ENCODE measurements around the gene AKR7A2.

AKR7A2 gene

GRCh38 chr1:19311931-19312781 lies at the start of gene AKR7A2, which contains the start of gene SLC66A1:
Gene AKR7A2 (minus strand): TSS chr1:19312144. CDS start chr1:19312124, 20 bp downstream.
Gene SLC66A1 (plus strand): TSS chr1:19312326. CDS start chr1:19317678, 5,352 bp downstream.
- DNase-seq (ENCODE audit: low spot score): peak; percentile 93

- no peak for DNase-seq (ENCODE audit: low spot score)
Observed at GRCh38 chr1:19360843-19361610, 49.1 kb upstream of the AKR7A2 start.

- no peak for DNase-seq (ENCODE audit: low spot score)
Observed at GRCh38 chr1:19360432-19360831, 48.5 kb upstream of the AKR7A2 start.

GRCh38 chr1:19360016-19360415 lies 48.1 kb upstream of the AKR7A2 start:
- no peak for DNase-seq (ENCODE audit: low spot score)

GRCh38 chr1:19359357-19359756 lies 47.4 kb upstream of the AKR7A2 start:
- DNase-seq (ENCODE audit: low spot score): no peak

GRCh38 chr1:19358710-19359109 lies 46.8 kb upstream of the AKR7A2 start:
- DNase-seq (ENCODE audit: low spot score): no peak

- DNase-seq (ENCODE audit: low spot score): no peak
Observed at GRCh38 chr1:19357299-19357986, 45.5 kb upstream of the AKR7A2 start.

GRCh38 chr1:19356266-19356665 lies 44.3 kb upstream of the AKR7A2 start:
- no peak for DNase-seq (ENCODE audit: low spot score)

- no peak for DNase-seq (ENCODE audit: low spot score)
Observed at GRCh38 chr1:19354531-19354981, 42.6 kb upstream of the AKR7A2 start.

- DNase-seq (ENCODE audit: low spot score): no peak
Observed at GRCh38 chr1:19353596-19353995, 41.7 kb upstream of the AKR7A2 start.

- no peak for DNase-seq (ENCODE audit: low spot score)
Observed at GRCh38 chr1:19352839-19353238, 40.9 kb upstream of the AKR7A2 start.

- no peak for DNase-seq (ENCODE audit: low spot score)
Observed at GRCh38 chr1:19351873-19352272, 39.9 kb upstream of the AKR7A2 start.

GRCh38 chr1:19350566-19350965 lies 38.6 kb upstream of the AKR7A2 start:
- no peak for DNase-seq (ENCODE audit: low spot score)

- DNase-seq (ENCODE audit: low spot score): no peak
Observed at GRCh38 chr1:19349999-19350398, 38.1 kb upstream of the AKR7A2 start.

- no peak for DNase-seq (ENCODE audit: low spot score)
Observed at GRCh38 chr1:19348441-19349198, 36.7 kb upstream of the AKR7A2 start.

- DNase-seq (ENCODE audit: low spot score): no peak
Observed at GRCh38 chr1:19347533-19348172, 35.7 kb upstream of the AKR7A2 start.

- no peak for DNase-seq (ENCODE audit: low spot score)
Observed at GRCh38 chr1:19346026-19346425, 34.1 kb upstream of the AKR7A2 start.

GRCh38 chr1:19345391-19345790 lies 33.4 kb upstream of the AKR7A2 start:
- no peak for DNase-seq (ENCODE audit: low spot score)

GRCh38 chr1:19344831-19345230 lies 32.9 kb upstream of the AKR7A2 start:
- no peak for DNase-seq (ENCODE audit: low spot score)

GRCh38 chr1:19344372-19344810 lies 32.4 kb upstream of the AKR7A2 start:
- peak; percentile 78 for DNase-seq (ENCODE audit: low spot score)

All from ecto neural progenitor cell (in vitro differentiated cells).